Activated CD4-positive, alpha-beta memory T cell treated with anti-CD3 and anti-CD28 coated beads for 36 hours (primary cell): ENCODE data around the gene LHFPL2. TPM values are rescaled to one million over a fixed set of nuclear protein-coding genes. Genes with fewer than 3 reads are reported as not detected.

Experiments used
- CTCF ChIA-PET: fragments of 350-600 bp; sonication (Branson Sonifier 250); formaldehyde crosslinking; loops from one replicate; lab custom pipeline; 2021; ENCODE audit warnings: antibody characterized with exemption, inconsistent platforms; lab: Charles Lee
- POLR2A ChIA-PET: fragments of 350-600 bp; sonication (Branson Sonifier 250); formaldehyde crosslinking; loops from one replicate; lab custom pipeline; 2021; ENCODE audit warnings: antibody characterized with exemption; lab: Charles Lee
- DNase-seq: peaks from one replicate; pipeline ENCODE4 v3.0.0-alpha.2; 2020
- H3K27ac Mint-ChIP-seq: one replicate; pipeline ENCODE4 v1.8.0; 2021; ENCODE audit warnings: mixed read lengths
- H3K27me3 Mint-ChIP-seq: one replicate; pipeline ENCODE4 v1.8.0; 2021; ENCODE audit warnings: mixed read lengths
- H3K36me3 Mint-ChIP-seq: one replicate; pipeline ENCODE4 v1.8.0; 2021; ENCODE audit warnings: mixed read lengths
- H3K4me1 Mint-ChIP-seq: one replicate; pipeline ENCODE4 v1.8.0; 2021; ENCODE audit warnings: low read depth, mixed read lengths
- H3K4me3 Mint-ChIP-seq: one replicate; pipeline ENCODE4 v1.8.0; 2021; ENCODE audit warnings: mild to moderate bottlenecking, mixed read lengths
- H3K9me3 Mint-ChIP-seq: one replicate; pipeline ENCODE4 v1.8.0; 2021; ENCODE audit warnings: mixed read lengths
- intact Hi-C: fragments of 100-400 bp; cut with micrococcal nuclease; formaldehyde crosslinking; loops from one replicate; pipeline ENCODE4 v1.15.1; 2023
- total RNA-seq, 2 experiments: library from RNA; stranded (reverse); gene quantifications; one replicate each; pipeline ENCODE4 v1.2.3, GENCODE V29; 2021

The LHFPL2 gene
- total RNA-seq, 2 experiments from 2014 or later, result 0.05 to 0.19 TPM

DNA sequence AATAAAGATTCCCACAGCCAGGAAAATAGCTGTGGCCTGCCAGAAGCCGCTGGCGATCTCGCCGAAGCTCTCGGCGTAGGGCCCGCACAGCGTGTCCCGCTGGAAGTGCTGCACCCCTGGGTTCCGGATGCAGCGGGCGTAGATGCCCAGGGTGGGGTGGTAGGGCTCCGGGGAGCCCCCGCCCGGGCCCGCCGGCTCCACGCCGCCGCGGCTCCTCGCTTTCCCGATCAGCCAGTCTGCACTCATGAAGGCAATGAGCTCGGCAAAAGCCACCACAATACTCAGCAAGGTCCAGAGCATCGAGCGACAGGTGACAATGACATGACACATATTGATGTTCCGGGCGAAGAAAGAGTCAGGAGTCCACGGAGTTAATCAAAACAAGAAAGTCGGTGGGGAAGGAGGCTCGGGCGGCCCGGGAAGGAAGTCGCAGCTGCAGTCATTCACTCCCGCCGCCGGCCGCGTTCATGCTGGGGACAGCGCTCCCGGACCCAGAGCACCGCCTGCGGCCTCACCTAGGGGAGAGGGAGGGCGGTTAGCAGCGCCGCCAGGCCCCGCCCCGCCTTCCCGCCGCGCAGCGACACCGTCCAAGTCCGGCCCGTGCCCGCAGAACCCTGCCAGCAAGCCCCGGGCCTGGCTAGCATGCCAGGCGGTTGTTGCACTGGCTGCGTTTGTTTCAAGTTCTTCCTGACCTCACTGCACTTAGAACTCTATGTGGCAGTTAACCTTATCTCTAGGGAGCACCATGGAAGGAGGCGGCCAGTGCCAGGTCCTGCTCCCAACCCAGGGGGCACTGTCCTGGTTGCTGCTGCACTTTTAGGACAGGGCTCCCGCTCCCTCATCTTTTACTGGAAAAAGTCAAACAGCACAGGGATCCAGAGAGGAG, 138.4 kb downstream of the LHFPL2 start:
- H3K27me3 Mint-ChIP-seq, result peaks cover 44% of the 10 kb centered on the region
- DNase-seq, result peak; percentile 56
- peaks cover 13% of the 10 kb centered on the region for H3K4me1 Mint-ChIP-seq
- POLR2A ChIA-PET, result no interaction called here
- H3K9me3 Mint-ChIP-seq, result no peaks in the 10 kb centered on the region
- no peak overlapping the region for H3K27ac Mint-ChIP-seq
- H3K36me3 Mint-ChIP-seq, result no peaks in the 10 kb centered on the region
- CTCF ChIA-PET, result interaction anchor here (1.2 kb wide), 2 partner anchors 23 to 215 kb away, joined by 3 to 4 read pairs; partner anchors contain the start of gene AP3B1
- intact Hi-C loops, result no loop called here
- H3K4me3 Mint-ChIP-seq, result peak overlapping the region; percentile 56

DNA sequence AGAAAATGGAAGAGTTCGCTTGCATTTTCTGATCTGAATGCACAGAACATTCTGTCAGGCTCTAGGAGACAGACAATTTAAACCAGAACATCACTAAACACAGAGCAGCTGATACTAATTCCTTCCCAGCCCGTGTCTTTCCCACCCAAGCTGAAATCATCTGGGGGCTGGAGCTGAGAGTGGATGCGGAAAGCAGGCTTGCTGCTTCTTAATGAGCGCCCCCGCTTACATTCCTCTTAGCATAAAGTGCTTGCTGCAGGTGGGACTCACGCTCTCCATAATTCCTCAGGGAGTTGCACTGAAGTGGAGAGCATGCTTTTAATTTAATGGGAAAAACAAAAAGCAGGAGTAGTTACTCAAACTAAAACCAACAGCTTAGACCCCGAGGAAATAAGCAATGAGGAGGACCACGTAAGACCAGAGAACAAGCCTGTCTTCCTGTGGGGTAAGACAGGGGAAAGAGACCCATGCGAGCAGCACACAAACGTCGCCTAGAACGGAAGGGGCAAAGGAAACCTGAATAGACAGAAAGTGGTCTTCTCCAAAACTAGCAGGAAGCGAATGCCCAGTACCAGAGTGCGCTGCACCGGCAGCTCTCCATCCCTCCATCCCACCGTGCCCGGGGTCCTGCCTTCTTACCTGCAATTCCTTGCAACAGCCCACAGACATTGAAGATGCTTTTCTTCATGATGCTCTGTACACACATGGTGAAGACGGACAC, 139.3 kb downstream of the LHFPL2 start:
- no peak for DNase-seq
- H3K9me3 Mint-ChIP-seq, result no peaks in the 10 kb centered on the region
- peaks cover 13% of the 10 kb centered on the region for H3K4me1 Mint-ChIP-seq
- intact Hi-C loops, result no loop called here
- H3K27me3 Mint-ChIP-seq, result peaks cover 41% of the 10 kb centered on the region
- no peaks in the 10 kb centered on the region for H3K36me3 Mint-ChIP-seq
- H3K27ac Mint-ChIP-seq, result no peak overlapping the region
- peak overlapping the region; percentile 56 for H3K4me3 Mint-ChIP-seq
- CTCF ChIA-PET, result interaction anchor here (1.2 kb wide), 2 partner anchors 24 to 215 kb away, joined by 3 to 4 read pairs; partner anchors contain the start of gene AP3B1
- POLR2A ChIA-PET, result no interaction called here

- POLR2A ChIA-PET, result no interaction called here
- Mint-ChIP-seq H3K4me1 (peaks cover 13% of the 10 kb centered on the region), H3K27ac (no peak overlapping the region), H3K36me3 (no peaks in the 10 kb centered on the region), H3K27me3 (peaks cover 38% of the 10 kb centered on the region), H3K4me3 (no peak overlapping the region), H3K9me3 (no peaks in the 10 kb centered on the region)
- no peak for DNase-seq
- intact Hi-C loops, result no loop called here
- CTCF ChIA-PET, result no interaction called here
Measured at GRCh38 chr5:78508186-78508765, 140.3 kb downstream of the LHFPL2 start.

DNA sequence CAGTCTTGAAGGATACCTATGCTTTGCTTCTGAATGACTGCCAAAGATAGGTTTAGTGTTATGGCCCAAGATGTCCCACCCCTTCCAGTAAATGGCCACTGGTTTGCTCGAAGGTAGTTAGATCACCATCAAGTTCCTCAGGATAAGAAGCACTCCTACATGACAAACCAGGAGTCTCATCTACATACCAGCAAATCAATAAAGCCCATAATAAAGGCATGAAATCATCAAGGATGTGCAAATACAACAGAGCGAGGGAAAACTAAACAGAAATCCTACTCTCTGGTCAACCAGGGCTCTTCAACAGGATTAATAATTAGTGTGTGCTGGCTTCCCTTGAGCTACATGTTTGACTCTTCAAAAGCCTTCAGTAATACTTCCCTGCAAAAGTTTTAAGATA, 141.0 kb downstream of the LHFPL2 start:
- POLR2A ChIA-PET, result no interaction called here
- DNase-seq, result no peak
- Mint-ChIP-seq H3K27me3 (peaks cover 42% of the 10 kb centered on the region), H3K27ac (no peak overlapping the region), H3K36me3 (no peaks in the 10 kb centered on the region), H3K4me3 (no peak overlapping the region), H3K4me1 (peaks cover 13% of the 10 kb centered on the region), H3K9me3 (no peaks in the 10 kb centered on the region)
- CTCF ChIA-PET, result no interaction called here
- intact Hi-C loops, result no loop called here

DNA sequence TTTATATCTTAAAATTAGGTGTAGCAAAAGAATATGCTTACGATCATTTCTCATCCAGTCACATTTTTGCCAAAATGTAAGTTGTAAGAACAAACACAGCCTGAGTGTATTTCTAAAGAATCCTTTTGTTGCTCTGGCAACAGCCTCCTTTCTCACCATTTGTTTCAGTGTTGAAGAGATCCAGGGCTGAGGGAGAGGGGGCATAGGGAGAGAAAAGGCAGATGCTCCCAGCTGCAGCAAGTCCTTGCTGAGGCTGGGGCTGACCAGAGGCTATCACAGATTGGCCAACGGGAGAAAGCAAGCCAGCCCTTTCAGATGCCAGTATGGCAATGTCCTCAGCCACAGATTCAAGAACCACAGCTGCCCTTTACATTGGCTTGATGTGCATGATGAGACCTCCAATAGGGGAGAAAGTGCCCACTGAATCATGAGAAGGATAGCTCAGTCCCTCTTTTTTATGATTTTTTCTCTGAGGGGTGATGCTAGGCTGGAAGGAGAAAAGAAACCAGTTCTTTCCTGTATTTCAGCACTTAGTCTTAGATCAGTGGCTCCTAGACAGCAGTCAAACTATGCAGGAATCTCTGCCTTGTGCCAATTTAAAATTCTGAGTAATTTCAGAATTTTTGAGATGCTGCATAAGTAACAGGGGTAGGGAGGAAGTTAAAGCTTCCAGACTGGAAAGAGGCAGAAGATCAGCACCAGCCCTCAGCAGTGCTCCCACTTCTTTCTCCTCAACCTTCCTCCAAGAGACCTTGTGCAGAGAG, 142.1 kb downstream of the LHFPL2 start:
- POLR2A ChIA-PET, result no interaction called here
- H3K36me3 Mint-ChIP-seq, result no peaks in the 10 kb centered on the region
- no peak overlapping the region for H3K4me3 Mint-ChIP-seq
- DNase-seq, result no peak
- H3K4me1 Mint-ChIP-seq, result peaks cover 13% of the 10 kb centered on the region
- CTCF ChIA-PET, result no interaction called here
- H3K9me3 Mint-ChIP-seq, result no peaks in the 10 kb centered on the region
- intact Hi-C loops, result no loop called here
- peaks cover 51% of the 10 kb centered on the region for H3K27me3 Mint-ChIP-seq
- H3K27ac Mint-ChIP-seq, result no peak overlapping the region

DNA sequence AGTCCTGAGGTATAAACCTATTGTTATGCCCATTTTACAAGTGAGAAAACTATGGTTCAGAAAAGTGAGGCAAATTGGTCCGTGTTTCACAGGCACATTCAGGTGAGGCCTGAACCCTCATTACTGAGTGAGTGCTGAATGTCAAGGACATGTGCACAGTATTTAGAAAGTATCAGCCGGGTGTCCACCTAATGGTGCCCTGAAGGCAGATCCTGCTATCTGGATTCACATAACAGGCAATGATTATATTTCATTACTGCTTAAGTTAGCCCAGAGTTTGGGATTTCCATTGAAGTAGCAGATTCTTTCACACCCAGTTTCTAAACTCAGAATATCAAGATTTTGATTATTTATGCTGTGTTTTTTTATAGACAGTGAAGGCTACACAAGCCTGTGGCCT, 142.7 kb downstream of the LHFPL2 start:
- Mint-ChIP-seq H3K36me3 (no peaks in the 10 kb centered on the region), H3K4me1 (peaks cover 13% of the 10 kb centered on the region), H3K27ac (no peak overlapping the region), H3K9me3 (no peaks in the 10 kb centered on the region), H3K27me3 (peaks cover 51% of the 10 kb centered on the region), H3K4me3 (no peak overlapping the region)
- POLR2A ChIA-PET, result no interaction called here
- DNase-seq, result no peak
- CTCF ChIA-PET, result no interaction called here
- intact Hi-C loops, result no loop called here

GRCh38 chr5:78504704-78505677, 143.6 kb downstream of the LHFPL2 start:
- POLR2A ChIA-PET, result no interaction called here
- no peak for DNase-seq
- Mint-ChIP-seq H3K4me3 (no peak overlapping the region), H3K4me1 (peaks cover 8% of the 10 kb centered on the region), H3K27me3 (peaks cover 55% of the 10 kb centered on the region), H3K9me3 (no peaks in the 10 kb centered on the region), H3K27ac (no peak overlapping the region), H3K36me3 (no peaks in the 10 kb centered on the region)
- intact Hi-C loops, result no loop called here
- CTCF ChIA-PET, result no interaction called here

- CTCF ChIA-PET, result no interaction called here
- H3K4me1 Mint-ChIP-seq, result peaks cover 2% of the 10 kb centered on the region
- peaks cover 56% of the 10 kb centered on the region for H3K27me3 Mint-ChIP-seq
- no peaks in the 10 kb centered on the region for H3K9me3 Mint-ChIP-seq
- no peak overlapping the region for H3K4me3 Mint-ChIP-seq
- H3K36me3 Mint-ChIP-seq, result no peaks in the 10 kb centered on the region
- H3K27ac Mint-ChIP-seq, result no peak overlapping the region
- DNase-seq, result no peak
- intact Hi-C loops, result no loop called here
- POLR2A ChIA-PET, result no interaction called here
Measured at GRCh38 chr5:78503958-78504653, 144.5 kb downstream of the LHFPL2 start.

GRCh38 chr5:78501411-78502352, 146.9 kb downstream of the LHFPL2 start:
- CTCF ChIA-PET, result interaction anchor here (0.7 to 1.0 kb wide), 2 partner anchors 36 to 524 kb away, joined by 3 to 4 read pairs; no protein-coding TSS in a partner anchor
- Mint-ChIP-seq H3K4me3 (no peak overlapping the region), H3K36me3 (no peaks in the 10 kb centered on the region), H3K27ac (no peak overlapping the region), H3K4me1 (no peaks in the 10 kb centered on the region), H3K27me3 (peaks cover 58% of the 10 kb centered on the region), H3K9me3 (no peaks in the 10 kb centered on the region)
- intact Hi-C loops, result no loop called here
- no peak for DNase-seq
- POLR2A ChIA-PET, result no interaction called here

- H3K36me3 Mint-ChIP-seq, result no peaks in the 10 kb centered on the region
- H3K4me1 Mint-ChIP-seq, result no peaks in the 10 kb centered on the region
- H3K4me3 Mint-ChIP-seq, result no peak overlapping the region
- no peak overlapping the region for H3K27ac Mint-ChIP-seq
- H3K9me3 Mint-ChIP-seq, result no peaks in the 10 kb centered on the region
- peaks cover 55% of the 10 kb centered on the region for H3K27me3 Mint-ChIP-seq
- POLR2A ChIA-PET, result no interaction called here
- intact Hi-C loops, result no loop called here
- CTCF ChIA-PET, result no interaction called here
- DNase-seq, result no peak
Measured at GRCh38 chr5:78500871-78501270, 147.7 kb downstream of the LHFPL2 start.
